SIG-M5 treated with dmso at 0.1 percent for 504 hours (cell line): ENCODE measurements around the gene RHD.
"Not testable (repeated sequence)": the region's sequence is repeated elsewhere in the genome, so short reads cannot be mapped to it uniquely, and the experiment has no call there.

Experiments used
- DNase-seq: peaks from one replicate; lab custom pipeline; 2025; ENCODE audit not compliant: unreplicated experiment; lab: John Stamatoyannopoulos, UW

The RHD gene

DNA sequence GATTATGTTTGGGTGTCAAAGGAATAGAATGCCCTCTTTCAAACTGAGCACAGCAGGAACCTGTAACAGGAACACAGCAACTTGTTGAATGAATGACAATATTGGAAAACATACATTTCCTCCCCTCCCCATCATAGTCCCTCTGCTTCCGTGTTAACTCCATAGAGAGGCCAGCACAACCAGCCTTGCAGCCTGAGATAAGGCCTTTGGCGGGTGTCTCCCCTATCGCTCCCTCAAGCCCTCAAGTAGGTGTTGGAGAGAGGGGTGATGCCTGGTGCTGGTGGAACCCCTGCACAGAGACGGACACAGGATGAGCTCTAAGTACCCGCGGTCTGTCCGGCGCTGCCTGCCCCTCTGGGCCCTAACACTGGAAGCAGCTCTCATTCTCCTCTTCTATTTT, at the start of gene RHD:
Gene RHD (plus strand): TSS at position 272 of the 400 bp plus-strand sequence. CDS start 39 bp downstream, at position 311.
- not testable (repeated sequence) for DNase-seq

- no peak for DNase-seq
Observed at GRCh38 chr1:25222606-25223005, 49.7 kb upstream of the RHD start.

DNA sequence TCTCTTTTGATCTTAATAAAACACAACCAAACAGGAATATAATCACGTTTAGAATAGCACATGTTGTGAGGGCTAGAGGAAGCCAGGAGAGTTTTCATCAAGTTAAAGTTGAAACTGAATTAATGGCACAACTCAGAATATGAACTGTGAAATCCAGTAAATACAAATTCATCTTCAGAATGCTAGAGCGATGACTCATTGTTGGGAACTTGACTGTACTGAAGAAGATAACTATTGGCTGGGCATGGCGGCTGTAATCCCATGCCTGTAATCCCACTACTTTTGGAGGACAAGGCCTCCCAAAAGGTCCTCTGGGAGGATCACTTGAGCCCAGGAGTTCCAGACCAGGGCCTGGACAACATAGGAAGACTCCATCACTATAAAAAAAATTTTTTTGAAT, 48.8 kb upstream of the RHD start:
- no peak for DNase-seq

GRCh38 chr1:25232027-25232865, 40.1 kb upstream of the RHD start, which contains the start of gene SYF2:
TSS of gene SYF2 (minus strand) at chr1:25232502. CDS start at chr1:25232467, 35 bp downstream.
- peak; percentile 93 for DNase-seq

GRCh38 chr1:25232866-25233784, 39.2 kb upstream of the RHD start:
- peak; percentile 86 for DNase-seq

DNA sequence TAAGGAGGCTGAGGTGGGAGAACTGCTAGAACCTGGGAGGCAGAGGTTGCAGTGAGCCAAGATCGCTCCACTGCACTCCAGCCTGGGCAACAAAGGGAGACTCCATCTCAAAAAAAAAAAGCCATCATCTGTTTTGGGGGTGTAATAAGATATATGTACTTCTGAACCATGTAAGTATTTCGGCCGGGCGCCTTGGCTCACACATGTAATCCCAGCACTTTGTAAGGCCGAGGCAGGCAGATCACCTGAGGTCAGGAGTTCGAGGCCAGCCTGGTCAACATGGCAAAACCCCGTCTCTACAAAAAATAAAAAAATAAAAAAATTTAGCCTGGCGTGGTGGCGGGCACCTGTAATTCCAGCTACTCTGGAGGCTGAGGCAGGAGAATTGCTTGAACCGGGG, 36.9 kb upstream of the RHD start:
- not testable (repeated sequence) for DNase-seq

DNA sequence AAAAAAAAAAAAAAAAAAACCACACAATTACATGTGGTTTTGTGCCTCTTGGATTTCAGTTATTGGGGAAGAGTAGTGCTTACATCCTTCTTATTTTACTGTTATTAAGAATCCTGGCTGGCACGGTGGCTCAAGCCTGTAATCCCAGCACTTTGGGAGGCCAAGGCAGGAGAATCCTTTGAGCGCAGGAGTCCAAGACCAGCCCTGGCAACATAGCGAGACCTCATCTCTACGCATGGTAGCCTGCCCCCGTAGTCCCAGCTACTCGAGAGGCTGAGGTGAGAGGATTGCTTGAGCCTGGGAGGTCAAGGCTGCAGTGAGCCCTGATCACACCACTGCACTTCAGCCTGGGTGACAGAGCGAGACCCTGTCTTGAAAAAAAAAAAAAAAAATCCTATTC, 36.0 kb upstream of the RHD start:
- DNase-seq: not testable (repeated sequence)

DNA sequence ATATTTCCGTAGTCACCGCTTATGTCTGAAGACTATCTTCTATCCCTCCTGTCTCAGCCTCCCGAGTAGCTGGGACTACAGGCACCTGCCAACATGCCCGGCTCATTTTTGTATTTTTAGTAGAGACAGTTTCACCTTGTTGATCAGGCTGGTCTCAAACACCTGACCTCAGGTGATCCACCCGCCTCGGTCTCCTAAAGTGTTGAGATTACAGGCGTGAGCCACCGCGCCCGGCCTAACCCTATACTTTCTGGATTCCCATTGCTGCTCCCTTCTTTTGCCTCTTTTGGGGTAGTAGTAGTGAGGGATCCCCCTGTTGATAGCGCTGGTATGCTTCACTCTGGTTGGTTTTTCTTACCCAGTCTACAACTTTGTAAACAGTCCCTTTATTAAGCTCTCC, 34.3 kb upstream of the RHD start:
- DNase-seq: no peak

- DNase-seq: peak; percentile 93
Observed at GRCh38 chr1:25239681-25240541, 32.4 kb upstream of the RHD start.

- DNase-seq: no peak
Observed at GRCh38 chr1:25243907-25244306, 28.4 kb upstream of the RHD start.

DNA sequence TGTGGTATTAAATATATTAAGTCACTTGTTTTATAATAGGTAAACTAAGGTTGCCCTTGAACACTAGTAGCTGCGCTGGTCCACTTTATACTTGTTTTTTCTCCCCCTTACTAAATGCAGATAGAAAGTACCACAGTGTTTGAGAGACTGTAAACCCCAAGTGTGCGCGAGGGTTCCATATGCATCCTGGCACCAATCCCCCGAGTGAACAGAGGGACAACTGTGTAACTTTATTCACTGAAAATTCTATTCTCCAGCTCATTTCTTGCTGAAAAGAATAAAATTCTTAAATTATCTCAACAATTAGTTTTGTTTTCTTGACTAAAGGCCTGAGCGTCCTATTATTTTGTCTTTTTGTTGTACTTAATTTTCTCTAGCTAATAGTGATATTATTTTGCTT, 26.9 kb upstream of the RHD start:
- DNase-seq: no peak

- DNase-seq: no peak
Observed at GRCh38 chr1:25245809-25246599, 26.3 kb upstream of the RHD start.

GRCh38 chr1:25246600-25247023, 25.7 kb upstream of the RHD start:
- DNase-seq: no peak

GRCh38 chr1:25247024-25247828, 25.1 kb upstream of the RHD start, which contains the start of gene RSRP1:
TSS of gene RSRP1 (minus strand) at chr1:25247454. CDS start at chr1:25246963, 491 bp downstream.
- DNase-seq: peak; percentile 91

DNA sequence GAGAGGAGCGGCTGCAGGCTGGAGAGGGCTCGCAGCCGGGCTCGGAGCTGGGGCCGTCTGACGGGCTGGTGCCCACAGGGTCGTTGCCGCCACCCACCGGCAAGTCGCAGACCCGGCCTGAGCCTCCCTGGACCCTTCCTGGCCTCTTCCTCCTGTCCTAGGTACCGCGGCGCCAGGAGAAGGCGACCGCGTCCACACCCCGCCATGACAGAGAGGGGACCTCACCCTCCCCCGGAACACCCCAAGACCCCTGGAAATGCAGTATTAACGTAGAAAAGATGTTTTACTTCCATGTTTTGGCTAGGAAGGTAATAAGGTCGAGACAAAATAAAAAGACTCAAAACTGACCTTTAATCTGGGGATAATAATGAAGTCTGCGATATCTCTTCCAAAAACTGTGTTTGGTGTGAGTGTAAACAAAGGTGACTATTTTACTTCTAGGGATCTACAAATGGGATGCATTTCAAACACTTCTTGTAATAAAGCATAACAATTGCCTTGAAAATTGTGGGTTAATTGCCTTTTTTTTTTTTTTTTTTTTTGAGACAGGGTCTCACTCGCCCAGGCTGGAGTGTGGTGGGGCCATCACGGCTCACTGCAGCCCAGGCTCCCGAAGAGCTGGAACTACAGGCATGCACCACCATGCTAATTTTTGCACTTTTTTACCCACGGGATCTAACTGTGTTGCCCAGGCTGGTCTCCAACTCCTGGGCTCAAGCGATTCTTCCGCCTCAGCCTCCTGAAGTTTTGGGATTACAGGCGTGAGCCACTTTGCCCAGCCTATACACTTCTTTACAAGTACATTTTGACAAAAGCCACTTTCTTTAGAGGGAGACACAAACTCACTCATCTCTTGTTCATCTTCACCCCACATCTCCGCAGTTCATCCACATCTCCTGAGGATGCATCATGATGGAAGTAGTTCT, 24.2 kb upstream of the RHD start:
- DNase-seq: peak; percentile 65

GRCh38 chr1:25253911-25254310, 18.4 kb upstream of the RHD start:
- no peak for DNase-seq

- DNase-seq: no peak
Observed at GRCh38 chr1:25255706-25256577, 16.4 kb upstream of the RHD start.
